B cell (primary cell): ENCODE data around the gene CDH5. TPM values are rescaled to one million over a fixed set of nuclear protein-coding genes. Genes with fewer than 3 reads are reported as not detected.

Experiments used
- ATAC-seq: fragments of 200-7000 bp; cut with Tn5 transposase; one replicate; pipeline ENCODE4 v1.10.0; 2021; ENCODE audit warnings: low read depth, mild to moderate bottlenecking, moderate number of reproducible peaks, moderate library complexity
- CTCF ChIA-PET: fragments of 350-600 bp; sonication (Branson Sonifier 250); formaldehyde crosslinking; loops from one replicate; lab custom pipeline; 2021; ENCODE audit warnings: antibody characterized with exemption, inconsistent platforms; lab: Charles Lee
- POLR2A ChIA-PET: fragments of 350-600 bp; sonication (Branson Sonifier 250); formaldehyde crosslinking; loops from one replicate; lab custom pipeline; 2021; ENCODE audit warnings: antibody characterized with exemption; lab: Charles Lee
- DNase-seq: peaks from one replicate; pipeline ENCODE4 v3.0.0; 2013
- H2AFZ ChIP-seq: 2 replicates; pipeline ENCODE4 v1.6.1; 2012; ENCODE audit warnings: mild to moderate bottlenecking, low read depth, low read length; ENCODE audit not compliant: insufficient read depth, poor library complexity, severe bottlenecking
- H3K27ac ChIP-seq, 2 donors: 1 replicate in 1 of 2; 2 replicates in 1 of 2; pipeline ENCODE4 v1.5.1; 2012 to 2013; ENCODE audit warnings: low read length in 2 of 2, mild to moderate bottlenecking in 2 of 2, moderate library complexity in 1 of 2
- H3K27me3 ChIP-seq, 4 experiments: fragments of 200-600 bp in 1 of 4; sonication (generic) in 1 of 4; replicated peaks in 1 of 4; 1 replicate in 2 of 4; 2 replicates in 2 of 4; pipeline versions ENCODE4 v1.6.1 to v1.7.0; 2013 to 2016; ENCODE audit warnings: low read length in 3 of 4, mild to moderate bottlenecking in 2 of 4, mixed read lengths in 1 of 4, moderate library complexity in 1 of 4; ENCODE audit not compliant: insufficient read depth in 4 of 4, control insufficient read depth in 3 of 4; ENCODE audit errors: control extremely low read depth in 1 of 4
- H3K36me3 ChIP-seq, 2 experiments: replicated peaks in 1 of 2; 1 replicate in 1 of 2; 2 replicates in 1 of 2; pipeline versions ENCODE4 v1.6.1 to v1.7.1; 2013; ENCODE audit warnings: low read length in 1 of 2; ENCODE audit not compliant: insufficient read depth in 2 of 2, control insufficient read depth in 1 of 2; ENCODE audit errors: control extremely low read depth in 1 of 2, extremely low read depth in 1 of 2
- H3K4me1 ChIP-seq, 2 donors: fragments of 200-600 bp in 1 of 2; sonication (generic) in 1 of 2; 1 replicate in 1 of 2; 2 replicates in 1 of 2; pipeline versions ENCODE4 v1.5.1 to v1.6.1; 2013 to 2017; ENCODE audit warnings: low read length in 2 of 2; ENCODE audit not compliant: control insufficient read depth in 2 of 2, insufficient read depth in 2 of 2
- H3K4me2 ChIP-seq: replicated peaks from 2 replicates; pipeline ENCODE3; 2012; ENCODE audit warnings: mild to moderate bottlenecking, low read depth, low read length; ENCODE audit not compliant: poor library complexity, severe bottlenecking
- H3K4me3 ChIP-seq, 5 experiments: fragments of 200-600 bp in 1 of 5; sonication (generic) in 1 of 5; 1 replicate in 3 of 5; 2 replicates in 2 of 5; pipeline versions ENCODE4 v1.5.1 to v1.7.0; 2011 to 2016; ENCODE audit warnings: low read length in 4 of 5, mild to moderate bottlenecking in 4 of 5, low read depth in 2 of 5, control low read depth in 1 of 5, moderate library complexity in 1 of 5; ENCODE audit not compliant: insufficient read depth in 1 of 5; ENCODE audit errors: control extremely low read depth in 1 of 5, extremely low read depth in 1 of 5
- H3K79me2 ChIP-seq: fragments of 200-600 bp; sonication (generic); one replicate; pipeline ENCODE4 v1.6.0; 2016; ENCODE audit warnings: low read length; ENCODE audit not compliant: control insufficient read depth, insufficient read depth
- H3K9ac ChIP-seq: fragments of 200-600 bp; sonication (generic); 2 replicates; pipeline ENCODE4 v1.6.1; 2017; ENCODE audit warnings: mild to moderate bottlenecking, low read length, moderate library complexity
- H3K9me3 ChIP-seq, 3 donors: one replicate each; pipeline versions ENCODE4 v1.6.1 to v1.7.1; 2013; ENCODE audit warnings: low read length in 2 of 3; ENCODE audit not compliant: control insufficient read depth in 2 of 3, insufficient read depth in 1 of 3; ENCODE audit errors: control extremely low read depth in 1 of 3
- H4K20me1 ChIP-seq: 2 replicates; pipeline ENCODE4 v1.6.0; 2012; ENCODE audit warnings: mild to moderate bottlenecking, low read length; ENCODE audit not compliant: insufficient read depth, control insufficient read depth, poor library complexity, severe bottlenecking
- H3K27ac Mint-ChIP-seq: one replicate; pipeline ENCODE4 v1.8.0; 2021; ENCODE audit warnings: mixed read lengths
- H3K27me3 Mint-ChIP-seq: one replicate; pipeline ENCODE4 v1.8.0; 2021; ENCODE audit warnings: mixed read lengths
- H3K4me1 Mint-ChIP-seq: one replicate; pipeline ENCODE4 v1.8.0; 2021; ENCODE audit warnings: mixed read lengths
- H3K4me3 Mint-ChIP-seq: one replicate; pipeline ENCODE4 v1.8.0; 2021; ENCODE audit warnings: mixed read lengths
- H3K9me3 Mint-ChIP-seq: one replicate; pipeline ENCODE4 v1.8.0; 2022; ENCODE audit warnings: mixed read lengths; ENCODE audit not compliant: insufficient read depth
- CTCF ChIP-seq: fragments of 200-600 bp; IDR thresholded peaks from one replicate; pipeline ENCODE4 v1.8.0; 2022; ENCODE audit warnings: antibody characterized with exemption, mild to moderate bottlenecking
- EZH2 ChIP-seq: IDR thresholded peaks from 2 replicates; pipeline ENCODE4 v1.6.1; 2012; ENCODE audit warnings: borderline replicate concordance, low read depth, mild to moderate bottlenecking, moderate library complexity, low read length; ENCODE audit not compliant: insufficient read depth, poor library complexity, severe bottlenecking
- WGBS: methylation state at CpG from one replicate; pipeline ENCODE4 v1.1.5; 2013; ENCODE audit warnings: missing lambda C conversion rate; ENCODE audit not compliant: insufficient coverage; 5-methylcytosine and 5-hydroxymethylcytosine counted together
- intact Hi-C: fragments of 100-400 bp; cut with micrococcal nuclease; formaldehyde crosslinking; loops from one replicate; pipeline ENCODE4 v1.10.0; 2022
- polyA plus RNA-seq: library from polyadenylated mRNA; depleted of rRNA; stranded (reverse); fragments of >200 nt; gene quantifications from 2 replicates; pipeline ENCODE4 v1.2.3, GENCODE V29; 2012
- total RNA-seq, 2 donors: library from RNA; stranded (reverse); fragments of 120-200 nt in 1 of 2; gene quantifications; 1 replicate in 1 of 2; 2 replicates in 1 of 2; pipeline versions ENCODE4 v1.2.3 to v1.2.4, GENCODE V29; 2013 to 2022

CDH5 gene
- total and polyA plus RNA-seq, 2 donors (not counting 1 experiment from before 2014, with no cell fraction given), result not detected

- Histone ChIP-seq H4K20me1 (no peaks in the 10 kb centered on the region), H3K36me3 (no peaks in the 10 kb centered on the region), H3K27ac (no peak overlapping the region), H3K4me2 (no peak overlapping the region), H3K4me3 (no peak overlapping the region), H3K9me3 (no peaks in the 10 kb centered on the region), H3K79me2 (no peaks in the 10 kb centered on the region), H3K9ac (no peak overlapping the region), H3K27me3 (peaks cover 0 to 48% (median 5%) of the 10 kb centered on the region in 4 experiments), H2AFZ (no peak overlapping the region), H3K4me1 (no peaks in the 10 kb centered on the region)
- intact Hi-C loops, result no loop called here
- ATAC-seq (no peak), DNase-seq (no peak)
- Mint-ChIP-seq H3K27ac (no peak overlapping the region), H3K4me1 (peaks cover 2% of the 10 kb centered on the region), H3K27me3 (peaks cover 55% of the 10 kb centered on the region), H3K4me3 (no peak overlapping the region), H3K9me3 (no peaks in the 10 kb centered on the region)
- TF ChIP-seq CTCF, result no peak
- no peak for TF ChIP-seq EZH2
- CTCF ChIA-PET, result interaction anchor here (0.6 to 6.2 kb wide), 6 partner anchors 11 to 509 kb away, joined by 3 to 48 read pairs (median 4); no protein-coding TSS in a partner anchor
- WGBS, result 95% methylated on average over 8 of the region's 10 CpGs
- POLR2A ChIA-PET, result no interaction called here
Measured at GRCh38 chr16:66359012-66359411, 7.5 kb upstream of the CDH5 start.

- no peak overlapping the region for H3K4me2 ChIP-seq
- no peak overlapping the region for H3K27ac ChIP-seq
- POLR2A ChIA-PET, result no interaction called here
- H4K20me1 ChIP-seq, result no peaks in the 10 kb centered on the region
- Mint-ChIP-seq H3K27ac (no peak overlapping the region), H3K27me3 (peaks cover 60% of the 10 kb centered on the region), H3K4me3 (no peak overlapping the region), H3K4me1 (peaks cover 2% of the 10 kb centered on the region), H3K9me3 (no peaks in the 10 kb centered on the region)
- H3K4me3 ChIP-seq, result no peak overlapping the region
- H2AFZ ChIP-seq, result no peak overlapping the region
- ATAC-seq (no peak), DNase-seq (no peak)
- H3K36me3 ChIP-seq, result no peaks in the 10 kb centered on the region
- WGBS, result 71% methylated on average over 12 of the region's 12 CpGs
- TF ChIP-seq EZH2 (no peak), CTCF (no peak)
- no peak overlapping the region for H3K9ac ChIP-seq
- intact Hi-C loops, result no loop called here
- peaks cover 0 to 54% (median 5%) of the 10 kb centered on the region in 4 experiments for H3K27me3 ChIP-seq
- no peaks in the 10 kb centered on the region for H3K9me3 ChIP-seq
- CTCF ChIA-PET, result interaction anchor here (6.2 kb wide), 1 partner anchor 16 kb away, joined by 48 read pairs; no protein-coding TSS in a partner anchor
- no peaks in the 10 kb centered on the region for H3K79me2 ChIP-seq
- H3K4me1 ChIP-seq, result no peaks in the 10 kb centered on the region
Measured at GRCh38 chr16:66359811-66360608, 6.5 kb upstream of the CDH5 start.
